C4-2B (cell line): ENCODE measurements around the gene PIR.

Source experiments
- H3K27ac ChIP-seq: fragments of 450-650 bp; 2 replicates; pipeline ENCODE4 v1.5.1; 2017
- CTCF ChIP-seq: fragments of 450-650 bp; conservative IDR thresholded peaks from 2 replicates; pipeline ENCODE4 v1.5.1; 2017; ENCODE audit warnings: mild to moderate bottlenecking
- ZFX ChIP-seq: fragments of 450-650 bp; IDR thresholded peaks from 2 replicates; pipeline ENCODE4 v1.6.1; 2017

PIR gene

GRCh38 chrX:15469613-15470012 is 23.5 kb downstream of the PIR start:
- H3K27ac ChIP-seq: no peak overlapping the region
- no peak for TF ChIP-seq ZFX

- TF ChIP-seq ZFX (no peak), CTCF (peak; percentile 52)
- H3K27ac ChIP-seq: no peak overlapping the region
Measured at GRCh38 chrX:15468036-15468435, 25.1 kb downstream of the PIR start.

- no peak; the same call in 1 of the 2 replicates for TF ChIP-seq CTCF
- no peak for TF ChIP-seq ZFX
- H3K27ac ChIP-seq: no peak overlapping the region
Measured at GRCh38 chrX:15465896-15466651, 27.1 kb downstream of the PIR start.

- no peak overlapping the region for H3K27ac ChIP-seq
- TF ChIP-seq ZFX: no peak
- TF ChIP-seq CTCF: no peak
Measured at GRCh38 chrX:15465347-15465746, 27.8 kb downstream of the PIR start.

- H3K27ac ChIP-seq: no peak overlapping the region
- TF ChIP-seq CTCF (no peak), ZFX (no peak)
Measured at GRCh38 chrX:15464704-15465103, 28.4 kb downstream of the PIR start.

GRCh38 chrX:15451913-15452312 is 41.2 kb downstream of the PIR start:
- no peak for TF ChIP-seq ZFX
- no peak overlapping the region for H3K27ac ChIP-seq

GRCh38 chrX:15448010-15448639 is 45.0 kb downstream of the PIR start:
- no peak overlapping the region for H3K27ac ChIP-seq
- TF ChIP-seq CTCF (no peak), ZFX (no peak)

- TF ChIP-seq ZFX (no peak), CTCF (no peak)
- no peak overlapping the region for H3K27ac ChIP-seq
Measured at GRCh38 chrX:15441464-15441863, 51.7 kb downstream of the PIR start.
